Esophagus squamous epithelium (tissue), 5 donors: ENCODE measurements around the gene GNPTAB. TPM values are rescaled to one million over a fixed set of nuclear protein-coding genes. Genes with fewer than 3 reads are reported as not detected.

Source experiments
- DNase-seq: peaks from one replicate; lab custom pipeline; 2025; lab: John Stamatoyannopoulos, UW
- H3K27ac ChIP-seq, 4 donors: fragments of 200-600 bp; sonication (generic); one replicate each; pipeline ENCODE4 v1.5.1; 2016 to 2019; ENCODE audit warnings: mild to moderate bottlenecking in 1 of 4
- H3K27me3 ChIP-seq, 4 donors: fragments of 200-600 bp; sonication (generic); 1 replicate in 3 of 4; 2 replicates in 1 of 4; pipeline versions ENCODE4 v1.5.1 to v1.6.0; 2017 to 2021; ENCODE audit warnings: antibody characterized with exemption in 1 of 4
- H3K36me3 ChIP-seq, 3 donors: fragments of 200-600 bp; sonication (generic); one replicate each; pipeline ENCODE4 v1.5.1; 2016 to 2019
- H3K4me1 ChIP-seq, 3 donors: fragments of 200-600 bp; sonication (generic); one replicate each; pipeline ENCODE4 v1.5.1; 2017 to 2019
- H3K4me3 ChIP-seq, 4 donors: fragments of 200-600 bp; sonication (generic); 1 replicate in 3 of 4; 2 replicates in 1 of 4; pipeline ENCODE4 v1.5.1; 2016 to 2019; ENCODE audit warnings: mild to moderate bottlenecking in 2 of 4, moderate library complexity in 1 of 4
- H3K9me3 ChIP-seq, 3 donors: fragments of 200-600 bp; sonication (generic); one replicate each; pipeline ENCODE4 v1.5.1; 2016 to 2019
- POLR2A ChIP-seq, 4 donors: fragments of 450-650 bp; IDR thresholded peaks; one replicate each; pipeline ENCODE4 v1.6.1; 2017; ENCODE audit warnings: antibody characterized with exemption in 4 of 4, mild to moderate bottlenecking in 4 of 4, moderate library complexity in 3 of 4
- WGBS, 2 donors: methylation state at CpG; one replicate each; pipeline ENCODE4 v1.1.5; 2018; 5-methylcytosine and 5-hydroxymethylcytosine counted together
- intact Hi-C: fragments of 100-400 bp; cut with DNase I; formaldehyde crosslinking; loops from one replicate; pipeline ENCODE4 v1.15.0; 2022
- total RNA-seq, 4 donors: library from RNA; depleted of rRNA; stranded (reverse); fragments of >200 nt; gene quantifications; one replicate each; pipeline ENCODE4 v1.1.0, GENCODE V29; 2016
- TF ChIP-seq, protein P1 (sequence below), 6 experiments: fragments of 450-650 bp in 4 of 6; fragments of 200-600 bp in 2 of 6; sonication (generic) in 2 of 6; IDR thresholded peaks; one replicate each; pipeline ENCODE4 v1.5.1; 2016 to 2019; ENCODE audit warnings: antibody characterized with exemption in 6 of 6, mild to moderate bottlenecking in 4 of 6, moderate library complexity in 4 of 6
- donor health status: DM: yes; HTN: yes; CAD: no.

GNPTAB gene
- total RNA-seq, 4 donors from 2014 or later: 20.8 to 26.3 (median 21.9) TPM

DNA sequence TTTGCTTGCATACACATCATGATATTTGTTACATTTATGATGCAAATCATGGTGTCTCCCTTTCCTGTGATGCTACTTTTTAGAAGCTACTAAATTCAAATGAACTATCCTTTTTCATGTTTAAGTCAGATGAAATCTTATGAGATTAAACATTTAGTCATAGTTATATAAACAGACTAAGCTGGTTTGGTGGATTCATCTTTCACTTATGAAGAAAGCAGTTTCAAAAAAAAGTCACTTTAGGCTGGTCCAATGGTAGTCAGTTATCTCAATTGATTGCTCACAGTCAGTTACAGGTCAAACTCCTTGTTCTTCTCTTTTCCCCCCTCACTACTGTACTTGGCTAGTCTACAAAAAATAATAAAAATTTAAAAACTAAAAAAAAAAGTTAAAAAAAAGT is 111.2 kb downstream of the GNPTAB start:
- DNase-seq: no peak
- peaks cover 0 to 4% (median 0%) of the 10 kb centered on the region in 3 donors for H3K4me1 ChIP-seq
- H3K27ac ChIP-seq: no peak overlapping the region
- no peak overlapping the region for H3K4me3 ChIP-seq
- H3K27me3 ChIP-seq: no peaks in the 10 kb centered on the region
- TF ChIP-seq, protein P1, sequence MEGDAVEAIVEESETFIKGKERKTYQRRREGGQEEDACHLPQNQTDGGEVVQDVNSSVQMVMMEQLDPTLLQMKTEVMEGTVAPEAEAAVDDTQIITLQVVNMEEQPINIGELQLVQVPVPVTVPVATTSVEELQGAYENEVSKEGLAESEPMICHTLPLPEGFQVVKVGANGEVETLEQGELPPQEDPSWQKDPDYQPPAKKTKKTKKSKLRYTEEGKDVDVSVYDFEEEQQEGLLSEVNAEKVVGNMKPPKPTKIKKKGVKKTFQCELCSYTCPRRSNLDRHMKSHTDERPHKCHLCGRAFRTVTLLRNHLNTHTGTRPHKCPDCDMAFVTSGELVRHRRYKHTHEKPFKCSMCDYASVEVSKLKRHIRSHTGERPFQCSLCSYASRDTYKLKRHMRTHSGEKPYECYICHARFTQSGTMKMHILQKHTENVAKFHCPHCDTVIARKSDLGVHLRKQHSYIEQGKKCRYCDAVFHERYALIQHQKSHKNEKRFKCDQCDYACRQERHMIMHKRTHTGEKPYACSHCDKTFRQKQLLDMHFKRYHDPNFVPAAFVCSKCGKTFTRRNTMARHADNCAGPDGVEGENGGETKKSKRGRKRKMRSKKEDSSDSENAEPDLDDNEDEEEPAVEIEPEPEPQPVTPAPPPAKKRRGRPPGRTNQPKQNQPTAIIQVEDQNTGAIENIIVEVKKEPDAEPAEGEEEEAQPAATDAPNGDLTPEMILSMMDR (IDR thresholded peaks at IDR 0.05): no peak
- no peak for TF ChIP-seq POLR2A (IDR thresholded peaks at IDR 0.05)
- intact Hi-C loops: no loop called here
- peaks cover 0 to 25% (median 0%) of the 10 kb centered on the region in 3 donors for H3K36me3 ChIP-seq
- H3K9me3 ChIP-seq: no peaks in the 10 kb centered on the region

DNA sequence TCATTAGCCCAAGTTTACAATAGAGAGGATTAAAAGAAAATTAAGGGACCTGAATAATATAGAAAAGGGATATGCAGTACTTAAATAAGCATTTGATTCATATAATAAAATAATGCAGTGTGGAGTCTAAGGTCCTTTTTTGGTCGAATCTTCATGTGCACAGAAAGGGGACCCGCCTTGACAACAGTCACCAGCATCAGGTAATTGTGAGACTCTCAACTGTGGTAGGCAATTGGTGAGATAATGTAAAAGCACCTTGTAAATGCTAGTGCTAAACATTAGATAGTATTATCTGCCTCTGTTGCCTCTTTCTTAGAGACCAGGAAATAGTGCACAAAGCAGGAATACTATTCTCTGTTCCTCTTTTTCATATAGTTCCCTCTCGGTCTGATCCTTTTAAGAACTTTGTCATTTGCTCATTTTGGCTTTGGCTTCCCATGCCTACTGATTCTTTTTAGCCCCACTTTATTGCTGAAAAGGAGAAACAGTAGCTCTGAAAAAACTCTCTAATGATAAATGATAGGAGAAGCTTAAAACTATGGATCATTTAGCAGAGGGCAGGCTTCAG is 115.8 kb downstream of the GNPTAB start:
- 78 to 85% methylated on average over 3 of the region's 3 CpGs for WGBS, 2 donors
- no peaks in the 10 kb centered on the region for H3K9me3 ChIP-seq
- H3K27ac ChIP-seq: no peak overlapping the region
- DNase-seq: no peak
- H3K4me3 ChIP-seq: no peak overlapping the region
- intact Hi-C loops: no loop called here
- no peaks in the 10 kb centered on the region for H3K27me3 ChIP-seq
- H3K4me1 ChIP-seq: peaks cover 0 to 11% (median 2%) of the 10 kb centered on the region in 3 donors
- TF ChIP-seq POLR2A (IDR thresholded peaks at IDR 0.05): no peak
- TF ChIP-seq, protein P1 (IDR thresholded peaks at IDR 0.05): no peak
- peaks cover 0 to 7% (median 0%) of the 10 kb centered on the region in 3 donors for H3K36me3 ChIP-seq

DNA sequence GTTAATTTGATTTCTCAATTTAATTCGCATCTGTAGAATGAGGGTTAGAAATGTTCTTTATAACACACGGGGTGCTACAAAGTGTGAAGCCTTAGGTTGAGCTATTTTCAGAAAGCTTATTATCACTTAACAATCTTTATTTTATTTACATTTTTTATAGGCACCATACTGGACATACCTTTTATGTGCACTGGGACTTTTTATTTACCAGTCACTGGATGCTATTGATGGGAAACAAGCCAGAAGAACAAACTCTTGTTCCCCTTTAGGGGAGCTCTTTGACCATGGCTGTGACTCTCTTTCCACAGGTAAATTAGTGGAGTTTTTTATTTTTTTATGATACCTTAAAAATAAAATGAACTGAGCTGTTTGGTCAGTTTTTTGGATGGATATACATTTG is 116.8 kb downstream of the GNPTAB start:
- peak overlapping the region in 1 of 4 donors; percentile 47 for H3K27ac ChIP-seq
- WGBS, 2 donors: 87 to 91% methylated on average over 2 of the region's 2 CpGs
- no peaks in the 10 kb centered on the region for H3K9me3 ChIP-seq
- DNase-seq: no peak
- H3K36me3 ChIP-seq: peaks cover 0 to 6% (median 0%) of the 10 kb centered on the region in 3 donors
- intact Hi-C loops: no loop called here
- H3K4me1 ChIP-seq: peaks cover 0 to 11% (median 6%) of the 10 kb centered on the region in 3 donors
- no peak overlapping the region for H3K4me3 ChIP-seq
- no peak for TF ChIP-seq POLR2A (IDR thresholded peaks at IDR 0.05)
- TF ChIP-seq, protein P1 (IDR thresholded peaks at IDR 0.05): no peak
- H3K27me3 ChIP-seq: no peaks in the 10 kb centered on the region

DNA sequence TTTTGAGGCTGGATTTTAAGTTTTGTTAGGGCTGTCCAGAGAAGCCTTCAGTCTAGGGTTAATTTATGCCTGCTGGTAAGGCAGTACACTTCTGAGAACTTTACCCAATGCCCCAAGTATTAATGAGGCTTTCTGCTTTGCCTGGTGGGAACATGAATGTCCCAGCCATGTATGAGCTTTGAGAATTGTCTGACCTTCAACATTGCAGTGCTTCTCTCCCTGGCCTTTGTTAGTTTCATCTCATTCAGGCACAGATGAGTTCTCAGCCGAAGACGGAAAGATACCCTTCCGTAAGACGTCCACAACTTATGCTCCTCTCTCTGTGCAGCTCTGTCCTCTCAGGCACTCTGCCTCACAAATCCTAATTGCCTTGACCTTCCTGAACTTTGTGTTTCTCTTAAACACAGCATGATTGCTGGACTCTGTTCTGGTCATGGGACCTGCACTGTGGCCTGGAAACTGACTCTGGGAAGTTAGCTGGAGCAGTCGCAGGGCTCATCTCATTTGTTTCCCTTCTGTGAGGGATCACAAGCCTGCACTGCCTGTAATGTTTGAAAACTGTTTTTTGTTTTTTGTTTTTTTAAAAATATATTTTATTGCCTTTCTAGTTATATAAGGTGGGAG is 117.6 kb downstream of the GNPTAB start:
- DNase-seq: no peak
- Histone ChIP-seq H3K4me3 (peak overlapping the region in 1 of 4 donors; percentile 15), H3K36me3 (peaks cover 0 to 6% (median 0%) of the 10 kb centered on the region in 3 donors), H3K9me3 (no peaks in the 10 kb centered on the region), H3K27ac (peak overlapping the region in 3 of 4 donors; percentile 31 to 47 (median 36)), H3K4me1 (peaks cover 0 to 11% (median 6%) of the 10 kb centered on the region in 3 donors), H3K27me3 (no peaks in the 10 kb centered on the region)
- WGBS, 2 donors: 72 to 73% methylated on average over 5 of the region's 5 CpGs
- TF ChIP-seq, protein P1 (IDR thresholded peaks at IDR 0.05): no peak
- TF ChIP-seq POLR2A (IDR thresholded peaks at IDR 0.05): no peak
- intact Hi-C loops: no loop called here

DNA sequence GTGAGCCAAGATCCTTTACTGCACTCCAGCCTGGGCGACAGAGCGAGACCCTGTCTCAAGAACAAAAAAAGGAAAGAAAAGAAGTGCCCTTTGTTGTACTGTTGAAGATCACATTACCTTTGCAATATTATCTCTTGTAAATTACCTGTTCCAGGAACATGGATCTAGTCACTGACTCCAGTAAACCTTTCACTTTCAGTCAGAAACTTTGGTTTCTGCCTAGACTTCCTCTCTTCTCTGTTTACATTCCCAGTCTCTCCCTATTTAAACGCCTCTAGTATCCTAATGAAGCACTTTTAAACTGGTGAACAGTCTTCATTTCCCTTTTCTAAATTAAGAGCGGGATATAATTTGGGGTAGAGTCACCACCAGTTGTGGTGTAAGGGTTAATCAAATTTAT is 120.5 kb downstream of the GNPTAB start:
- Histone ChIP-seq H3K4me1 (peaks cover 3 to 20% (median 6%) of the 10 kb centered on the region in 3 donors), H3K36me3 (no peaks in the 10 kb centered on the region), H3K9me3 (no peaks in the 10 kb centered on the region), H3K4me3 (no peak overlapping the region), H3K27ac (no peak overlapping the region), H3K27me3 (no peaks in the 10 kb centered on the region)
- WGBS, 2 donors: 83 to 85% methylated on average over 3 to 4 of the region's 4 CpGs
- intact Hi-C loops: no loop called here
- DNase-seq: no peak
- no peak for TF ChIP-seq POLR2A (IDR thresholded peaks at IDR 0.05)
- TF ChIP-seq, protein P1 (IDR thresholded peaks at IDR 0.05): no peak
